Calu3 (cell line): ENCODE measurements around the gene ZC3H12A. TPM values are rescaled to one million over a fixed set of nuclear protein-coding genes. Genes with fewer than 3 reads are reported as not detected.

Experiments used
- BruUV-seq: library from RNA; stranded (reverse); fragments of 400-500 nt; replicated peaks from 2 replicates; lab custom pipeline; 2021; lab: Mats Ljungman, UMichigan
- CTCF ChIA-PET: fragments of 300-600 bp; sonication (Branson Sonifier 250); formaldehyde crosslinking; loops from one replicate; lab custom pipeline; 2022; ENCODE audit warnings: antibody characterized with exemption; lab: Charles Lee
- DNase-seq: peaks from one replicate; pipeline ENCODE4 v3.0.0; 2022
- H3K27ac Mint-ChIP-seq: one replicate; pipeline ENCODE4 v1.8.0; 2022; ENCODE audit warnings: mixed read lengths; ENCODE audit not compliant: unreplicated experiment
- H3K27me3 Mint-ChIP-seq: one replicate; pipeline ENCODE4 v1.8.0; 2022; ENCODE audit warnings: mixed read lengths; ENCODE audit not compliant: unreplicated experiment
- H3K36me3 Mint-ChIP-seq: one replicate; pipeline ENCODE4 v1.8.0; 2022; ENCODE audit warnings: mild to moderate bottlenecking, moderate library complexity, mixed read lengths; ENCODE audit not compliant: insufficient read depth, unreplicated experiment
- H3K4me1 Mint-ChIP-seq: one replicate; pipeline ENCODE4 v1.8.0; 2022; ENCODE audit warnings: mild to moderate bottlenecking, low read depth, mixed read lengths; ENCODE audit not compliant: unreplicated experiment
- H3K4me3 Mint-ChIP-seq: one replicate; pipeline ENCODE4 v1.8.0; 2022; ENCODE audit warnings: mild to moderate bottlenecking, low read depth, moderate library complexity, mixed read lengths; ENCODE audit not compliant: unreplicated experiment
- H3K9me3 Mint-ChIP-seq: one replicate; pipeline ENCODE4 v1.8.0; 2022; ENCODE audit warnings: low read depth, mixed read lengths; ENCODE audit not compliant: unreplicated experiment
- intact Hi-C: fragments of 100-400 bp; cut with micrococcal nuclease; formaldehyde crosslinking; loops from one replicate; pipeline ENCODE4 v1.10.0; 2022; ENCODE audit not compliant: unreplicated experiment
- total RNA-seq: library from RNA; stranded (reverse); gene quantifications from 2 replicates; pipeline ENCODE4 v1.2.3, GENCODE V29; 2022
- TF ChIP-seq, protein P1 (sequence below): fragments of 200-600 bp; IDR thresholded peaks from one replicate; pipeline ENCODE4 v1.8.0; 2022; ENCODE audit warnings: antibody characterized with exemption; ENCODE audit not compliant: unreplicated experiment

Gene ZC3H12A
- total RNA-seq, 1 experiment from 2014 or later: 94.1 TPM

DNA sequence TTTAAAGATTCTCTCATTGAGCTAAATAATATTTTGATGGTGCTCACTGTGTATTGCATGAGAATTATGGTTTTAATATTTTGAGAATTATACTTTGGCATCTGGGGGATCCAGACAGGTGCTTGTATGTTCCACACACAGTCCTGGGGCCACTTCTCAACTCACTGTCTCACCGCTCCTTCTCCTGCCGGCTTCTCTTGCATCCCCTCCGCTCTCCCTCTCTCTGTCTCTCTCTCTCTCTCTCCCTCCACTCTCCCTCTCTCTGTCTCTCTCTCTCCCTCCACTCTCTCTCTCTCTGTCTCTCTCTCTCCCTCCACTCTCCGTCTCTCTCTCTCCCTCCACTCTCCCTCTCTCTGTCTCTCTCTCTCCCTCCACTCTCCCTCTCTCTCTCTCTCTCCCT is 32.2 kb upstream of the ZC3H12A start:
- no peak for DNase-seq
- Mint-ChIP-seq H3K9me3 (no peaks in the 10 kb centered on the region), H3K36me3 (peaks cover 6% of the 10 kb centered on the region), H3K27ac (no peak overlapping the region), H3K27me3 (peaks cover 41% of the 10 kb centered on the region), H3K4me1 (no peaks in the 10 kb centered on the region), H3K4me3 (no peak overlapping the region)
- intact Hi-C loops: no loop called here
- CTCF ChIA-PET: no interaction called here
- TF ChIP-seq, protein P1, sequence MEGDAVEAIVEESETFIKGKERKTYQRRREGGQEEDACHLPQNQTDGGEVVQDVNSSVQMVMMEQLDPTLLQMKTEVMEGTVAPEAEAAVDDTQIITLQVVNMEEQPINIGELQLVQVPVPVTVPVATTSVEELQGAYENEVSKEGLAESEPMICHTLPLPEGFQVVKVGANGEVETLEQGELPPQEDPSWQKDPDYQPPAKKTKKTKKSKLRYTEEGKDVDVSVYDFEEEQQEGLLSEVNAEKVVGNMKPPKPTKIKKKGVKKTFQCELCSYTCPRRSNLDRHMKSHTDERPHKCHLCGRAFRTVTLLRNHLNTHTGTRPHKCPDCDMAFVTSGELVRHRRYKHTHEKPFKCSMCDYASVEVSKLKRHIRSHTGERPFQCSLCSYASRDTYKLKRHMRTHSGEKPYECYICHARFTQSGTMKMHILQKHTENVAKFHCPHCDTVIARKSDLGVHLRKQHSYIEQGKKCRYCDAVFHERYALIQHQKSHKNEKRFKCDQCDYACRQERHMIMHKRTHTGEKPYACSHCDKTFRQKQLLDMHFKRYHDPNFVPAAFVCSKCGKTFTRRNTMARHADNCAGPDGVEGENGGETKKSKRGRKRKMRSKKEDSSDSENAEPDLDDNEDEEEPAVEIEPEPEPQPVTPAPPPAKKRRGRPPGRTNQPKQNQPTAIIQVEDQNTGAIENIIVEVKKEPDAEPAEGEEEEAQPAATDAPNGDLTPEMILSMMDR: no peak
- no TSS peak for BruUV-seq

DNA sequence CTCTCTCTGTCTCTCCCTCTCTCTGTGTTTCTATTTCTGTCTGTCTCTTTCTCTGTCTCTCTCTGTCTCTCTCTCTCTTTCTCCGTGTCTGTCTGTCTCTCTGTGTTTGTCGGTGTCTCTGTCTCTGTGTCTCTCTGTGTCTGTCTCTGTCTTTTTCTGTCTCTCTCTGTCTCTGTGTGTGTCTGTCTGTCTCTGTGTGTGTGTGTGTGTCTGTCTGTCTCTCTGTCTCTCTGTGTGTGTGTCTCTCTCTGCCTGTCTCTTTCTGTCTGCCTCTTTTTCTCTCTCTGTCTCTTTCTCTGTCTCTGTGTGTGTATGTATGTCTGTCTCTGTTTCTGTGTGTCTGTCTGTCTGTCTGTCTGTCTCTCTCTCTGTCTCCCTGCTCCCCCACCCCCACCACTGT is 31.7 kb upstream of the ZC3H12A start:
- Mint-ChIP-seq H3K27me3 (peaks cover 38% of the 10 kb centered on the region), H3K27ac (no peak overlapping the region), H3K4me3 (no peak overlapping the region), H3K36me3 (peaks cover 6% of the 10 kb centered on the region), H3K9me3 (no peaks in the 10 kb centered on the region), H3K4me1 (no peaks in the 10 kb centered on the region)
- no TSS peak for BruUV-seq
- CTCF ChIA-PET: no interaction called here
- DNase-seq: no peak
- TF ChIP-seq, protein P1: no peak
- intact Hi-C loops: no loop called here

DNA sequence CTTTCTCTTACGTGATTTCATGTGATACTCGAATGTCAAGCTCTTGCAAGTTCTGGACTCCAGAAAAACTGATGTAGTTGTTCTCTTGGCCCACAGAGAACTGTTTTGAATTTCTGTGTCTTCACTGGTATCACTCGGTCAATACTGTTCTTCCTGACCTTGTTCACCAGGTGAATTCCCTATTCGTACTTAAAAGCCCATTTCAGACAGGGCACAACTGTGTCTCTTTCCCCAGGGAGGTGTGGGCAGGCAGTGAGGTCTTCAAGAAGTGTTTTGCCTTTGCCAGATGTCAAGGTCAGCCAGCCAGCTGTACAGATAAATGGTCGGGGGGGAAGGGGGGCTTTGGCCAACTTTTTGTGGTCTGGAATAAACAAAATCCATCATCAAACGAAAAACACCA is 27.5 kb upstream of the ZC3H12A start:
- TF ChIP-seq, protein P1: no peak
- Mint-ChIP-seq H3K27me3 (peaks cover 31% of the 10 kb centered on the region), H3K4me3 (no peak overlapping the region), H3K9me3 (no peaks in the 10 kb centered on the region), H3K36me3 (peaks cover 13% of the 10 kb centered on the region), H3K4me1 (no peaks in the 10 kb centered on the region), H3K27ac (no peak overlapping the region)
- no TSS peak for BruUV-seq
- DNase-seq: no peak
- intact Hi-C loops: no loop called here
- CTCF ChIA-PET: no interaction called here

DNA sequence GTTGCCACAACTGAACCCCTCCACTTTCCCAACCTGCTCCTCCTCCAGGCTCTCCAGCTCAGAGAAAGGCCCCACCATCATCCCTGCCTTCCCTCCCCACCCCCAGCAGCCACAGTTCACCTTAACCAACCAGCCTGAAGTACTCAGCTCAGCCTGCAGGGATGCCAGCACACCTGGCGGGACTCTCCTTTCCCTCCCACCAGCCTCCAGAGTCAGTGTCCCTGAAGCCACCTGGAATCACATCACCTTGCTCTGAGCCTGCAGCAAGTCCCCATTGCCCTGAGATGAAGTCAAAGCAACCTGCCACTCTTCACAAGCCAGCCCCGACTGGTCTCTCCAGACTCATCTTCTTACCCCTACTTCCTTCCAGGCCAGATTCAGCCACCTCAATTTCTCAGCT is 26.2 kb upstream of the ZC3H12A start:
- Mint-ChIP-seq H3K36me3 (peaks cover 13% of the 10 kb centered on the region), H3K9me3 (no peaks in the 10 kb centered on the region), H3K4me1 (no peaks in the 10 kb centered on the region), H3K4me3 (no peak overlapping the region), H3K27me3 (peaks cover 18% of the 10 kb centered on the region), H3K27ac (no peak overlapping the region)
- no peak for DNase-seq
- intact Hi-C loops: no loop called here
- CTCF ChIA-PET: interaction anchor here (0.7 kb wide), 1 partner anchor 1128 kb away, joined by 3 read pairs; no protein-coding TSS in a partner anchor
- BruUV-seq: no TSS peak
- TF ChIP-seq, protein P1: no peak
